HTR-8/SVneo (cell line): ENCODE measurements around the gene DPY19L1.
"Not testable (repeated sequence)": the region's sequence is repeated elsewhere in the genome, so short reads cannot be mapped to it uniquely, and the experiment has no call there.

Experiments
- DNase-seq: peaks from one replicate; pipeline ENCODE4 v3.0.0; 2011; ENCODE audit warnings: low spot score, mixed read lengths; ENCODE audit not compliant: insufficient read length
- FAIRE-seq: peaks from 2 replicates; lab custom pipeline; 2011; peaks lifted over from hg19 to GRCh38; lab: Jason Lieb, UNC

The DPY19L1 gene

DNA sequence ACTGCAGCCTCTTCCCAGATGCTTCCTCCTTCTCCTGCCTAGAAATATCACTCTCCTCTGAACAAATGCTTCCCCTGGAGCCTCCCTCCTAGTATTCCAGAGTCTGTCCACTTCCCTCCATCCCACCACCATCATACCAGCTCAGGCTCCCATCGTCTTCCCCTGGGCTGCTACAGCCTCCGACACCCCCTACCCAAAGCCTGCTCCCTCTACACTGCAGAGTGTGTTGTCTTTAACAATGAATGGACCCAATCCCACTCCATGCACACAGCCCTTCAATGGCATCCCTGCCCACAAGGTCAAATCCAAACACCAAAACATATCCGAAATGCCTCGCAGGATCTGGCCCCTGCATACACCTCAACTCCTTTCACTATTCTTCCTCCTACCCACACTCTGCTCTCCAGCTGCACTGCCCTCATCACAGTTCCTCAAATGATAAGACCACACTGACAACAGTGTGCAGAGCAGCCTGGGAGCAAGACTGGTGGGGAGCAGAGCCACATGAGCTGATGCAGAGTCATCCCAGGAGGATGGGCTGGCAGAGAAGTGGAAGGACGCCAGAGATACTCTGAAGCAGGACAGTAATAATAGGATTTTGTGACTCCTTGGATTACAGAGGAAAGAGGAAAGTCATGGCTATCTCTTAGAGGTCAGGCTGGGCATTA is 40.7 kb downstream of the DPY19L1 start:
- peak; percentile 80 for FAIRE-seq
- not testable (repeated sequence) for DNase-seq

DNA sequence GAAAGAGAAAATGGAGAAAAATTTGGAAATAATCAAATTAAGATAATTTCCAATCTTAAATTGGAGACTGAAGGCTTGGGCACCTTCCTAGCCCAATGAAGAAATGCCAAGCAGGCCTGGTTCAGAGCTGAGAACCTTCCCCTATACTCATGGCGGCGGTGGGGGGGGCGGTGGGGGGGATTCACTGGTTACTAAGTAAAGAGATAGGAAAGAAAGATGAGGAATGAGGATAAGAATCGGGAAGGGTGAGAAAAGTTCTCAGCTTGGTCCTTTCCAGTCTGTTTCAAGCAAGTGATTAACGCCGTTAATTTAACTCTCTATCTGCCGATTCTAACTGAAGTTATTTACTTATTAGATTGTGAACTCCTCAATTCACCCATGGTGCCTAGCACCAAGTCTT is 41.5 kb downstream of the DPY19L1 start:
- no peak for DNase-seq
- FAIRE-seq, result no peak

DNA sequence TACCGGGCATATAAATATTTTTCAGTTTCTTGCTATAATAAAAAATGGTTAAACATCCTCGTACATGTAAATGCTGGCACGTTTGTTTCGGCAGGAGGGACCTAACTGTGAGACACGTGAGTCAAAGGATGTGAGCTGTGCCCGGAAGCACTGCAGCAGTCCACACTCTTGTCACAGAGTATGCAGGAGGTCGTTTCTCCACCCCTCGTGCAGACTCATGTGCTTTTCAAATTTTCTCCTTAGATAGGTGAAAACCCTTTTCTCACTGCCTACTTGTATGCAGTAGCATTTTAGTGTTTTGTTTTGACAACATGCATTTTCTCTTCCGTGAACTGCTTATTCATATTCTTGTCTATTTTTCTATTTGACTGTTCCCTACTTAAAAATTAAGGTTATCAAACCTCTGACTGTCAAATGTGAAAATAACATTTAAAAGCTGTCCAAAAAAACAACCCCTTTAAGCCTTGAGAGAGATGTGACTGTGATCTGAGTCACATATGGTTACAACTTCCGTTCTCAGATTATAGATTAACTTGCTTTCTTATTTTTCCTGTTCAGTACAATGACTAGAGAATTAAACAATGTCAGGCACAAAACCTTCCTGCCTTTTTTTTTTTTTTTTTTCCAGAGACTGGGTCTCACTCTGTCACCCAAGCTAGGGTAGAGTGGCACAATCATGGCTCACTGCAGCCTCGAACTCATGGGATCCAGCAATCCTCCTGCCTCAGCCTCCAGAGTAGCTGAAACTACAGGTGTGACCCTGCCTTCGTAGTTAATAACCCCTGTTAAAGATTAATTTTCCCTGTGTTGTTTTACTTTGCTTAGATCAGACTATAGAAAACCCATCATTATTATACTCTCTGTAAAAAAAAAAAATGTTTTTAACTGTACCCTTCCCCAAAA is 45.1 kb downstream of the DPY19L1 start:
- peak; percentile 23 for DNase-seq
- peak; percentile 54 for FAIRE-seq

DNA sequence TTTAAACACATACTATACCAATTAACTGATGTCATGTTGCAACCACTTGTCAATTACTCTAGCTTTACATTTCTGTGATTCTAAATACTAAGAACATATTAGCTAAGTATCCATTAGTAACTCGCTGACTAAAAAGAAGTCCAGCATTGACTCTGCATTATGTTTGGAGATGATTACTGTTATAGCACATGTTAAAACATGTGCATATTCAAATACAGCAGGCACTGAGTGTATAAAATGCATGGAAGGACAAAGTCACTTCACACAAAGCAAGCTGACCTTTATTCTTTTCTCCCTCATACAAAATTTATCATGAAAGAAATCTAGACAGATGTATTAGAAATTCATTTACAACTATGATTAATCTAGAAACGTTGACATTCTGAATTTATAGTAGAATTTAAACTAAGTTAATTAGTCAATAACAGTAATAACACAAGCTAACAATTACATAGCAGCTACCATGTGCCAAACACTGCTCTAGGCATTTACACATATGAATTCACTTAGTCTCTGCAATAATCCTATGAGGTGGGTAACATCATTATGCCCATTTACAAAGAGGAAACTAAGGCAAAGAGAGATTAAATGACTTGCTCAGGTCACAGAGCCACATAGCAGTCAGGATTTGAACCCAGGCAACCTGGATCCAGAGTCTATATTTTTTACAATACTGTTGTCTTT is 48.7 kb downstream of the DPY19L1 start:
- not testable (repeated sequence) for FAIRE-seq, DNase-seq

DNA sequence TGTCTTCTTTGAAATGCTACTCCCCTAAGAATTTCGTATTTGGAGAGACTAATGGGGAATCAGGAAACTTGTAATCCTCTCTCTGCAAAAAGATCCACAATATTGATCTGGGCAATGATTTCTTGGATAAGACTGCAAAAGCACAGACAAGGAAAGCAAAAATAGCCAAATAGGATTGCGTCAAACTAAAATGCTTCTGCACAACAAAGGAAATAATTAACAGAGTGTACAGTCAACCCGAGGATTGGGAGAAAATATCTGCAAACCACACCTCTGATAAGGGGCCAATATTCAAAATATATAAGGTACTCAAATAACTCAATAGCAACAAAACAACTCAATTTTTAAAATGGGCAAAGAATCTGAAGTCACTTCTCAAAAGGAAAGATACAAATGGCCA is 52.1 kb downstream of the DPY19L1 start:
- not testable (repeated sequence) for DNase-seq, FAIRE-seq

DNA sequence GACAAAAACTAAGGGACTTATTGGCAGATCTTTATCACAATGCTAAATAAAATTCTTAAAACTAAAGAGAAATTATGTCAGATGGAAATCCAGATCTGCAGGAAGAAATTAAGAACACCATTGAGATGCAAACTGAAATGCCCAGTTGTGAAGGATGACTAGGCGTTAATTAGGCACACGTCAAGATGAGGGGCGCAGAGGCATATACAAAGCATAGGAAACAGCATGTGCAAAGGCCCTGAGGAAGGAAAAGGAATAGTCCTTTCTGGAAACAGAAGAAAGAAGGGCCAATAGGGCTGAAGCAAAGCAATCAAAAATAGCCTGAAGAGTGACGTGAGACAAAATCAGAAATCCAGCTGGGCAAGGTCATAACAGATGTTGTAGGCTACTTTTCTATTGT is 53.1 kb downstream of the DPY19L1 start:
- not testable (repeated sequence) for FAIRE-seq

DNA sequence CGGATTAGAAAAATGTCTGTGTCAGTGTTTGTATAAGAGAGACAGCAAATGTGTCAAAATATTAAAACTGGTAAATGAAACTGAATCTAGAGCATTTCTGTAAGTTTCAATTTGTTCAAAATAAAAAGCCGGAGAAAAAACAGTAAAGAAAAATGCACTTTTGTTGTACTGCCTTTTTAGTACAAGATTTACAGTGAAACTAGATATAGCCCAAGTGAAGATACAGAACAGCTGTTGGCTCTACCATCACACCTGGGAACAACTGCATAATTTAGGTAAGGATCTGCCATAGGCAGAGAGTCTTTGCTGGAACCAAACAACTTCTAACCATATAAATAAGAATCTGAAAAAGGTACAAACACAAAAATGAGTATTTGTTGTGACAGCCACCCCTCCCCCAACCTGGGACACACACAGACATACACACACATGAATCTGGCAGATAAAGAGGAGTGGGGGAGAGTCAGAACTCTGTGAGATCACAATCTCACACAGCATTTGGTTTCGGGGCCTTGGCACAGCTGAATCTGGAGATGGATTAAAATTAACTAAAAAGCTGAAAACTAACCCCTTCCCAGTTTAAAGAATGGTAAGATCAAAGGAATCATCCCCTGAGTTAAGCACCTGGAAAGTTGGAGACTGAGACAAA is 54.8 kb downstream of the DPY19L1 start:
- DNase-seq, result no peak
- FAIRE-seq, result no peak

More for the DNA sequence above, 53.1 kb downstream of the DPY19L1 start:
- DNase-seq, result not testable (repeated sequence)

DNA sequence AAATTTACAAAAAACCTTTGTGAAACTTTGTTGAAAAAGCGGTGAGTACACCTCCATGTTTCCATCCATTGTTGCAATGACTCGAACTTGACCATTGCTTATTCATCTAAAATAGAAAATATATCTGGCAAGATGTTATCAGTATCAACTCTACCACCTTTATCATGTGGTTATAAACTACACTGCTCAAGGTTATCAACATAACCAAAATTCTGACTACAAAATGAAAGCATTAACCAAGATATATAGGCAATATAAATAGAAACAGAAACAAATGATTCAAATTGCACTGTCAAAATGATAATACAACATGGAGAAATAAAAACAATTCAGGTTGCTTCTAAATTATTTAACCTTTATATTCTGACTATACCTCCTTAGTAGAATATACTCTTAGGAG is 58.2 kb downstream of the DPY19L1 start:
- not testable (repeated sequence) for DNase-seq, FAIRE-seq

DNA sequence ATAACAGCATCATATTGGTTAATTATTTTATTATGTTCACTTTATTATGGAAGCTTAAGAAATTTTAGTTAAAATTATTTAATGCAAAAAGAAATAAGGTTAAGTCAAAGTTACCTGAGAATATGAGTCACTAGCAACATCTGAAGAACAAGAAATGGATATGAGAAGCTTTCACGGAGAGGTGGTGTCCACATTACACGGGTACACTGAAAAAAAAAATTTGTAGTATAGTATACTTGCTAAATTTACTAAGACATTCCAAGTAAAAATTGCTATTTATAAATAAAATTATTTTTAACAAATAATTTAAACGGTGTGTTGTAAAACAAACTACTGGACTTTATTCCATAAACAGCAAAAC is 63.9 kb downstream of the DPY19L1 start:
- FAIRE-seq, result no peak
- DNase-seq, result no peak

DNA sequence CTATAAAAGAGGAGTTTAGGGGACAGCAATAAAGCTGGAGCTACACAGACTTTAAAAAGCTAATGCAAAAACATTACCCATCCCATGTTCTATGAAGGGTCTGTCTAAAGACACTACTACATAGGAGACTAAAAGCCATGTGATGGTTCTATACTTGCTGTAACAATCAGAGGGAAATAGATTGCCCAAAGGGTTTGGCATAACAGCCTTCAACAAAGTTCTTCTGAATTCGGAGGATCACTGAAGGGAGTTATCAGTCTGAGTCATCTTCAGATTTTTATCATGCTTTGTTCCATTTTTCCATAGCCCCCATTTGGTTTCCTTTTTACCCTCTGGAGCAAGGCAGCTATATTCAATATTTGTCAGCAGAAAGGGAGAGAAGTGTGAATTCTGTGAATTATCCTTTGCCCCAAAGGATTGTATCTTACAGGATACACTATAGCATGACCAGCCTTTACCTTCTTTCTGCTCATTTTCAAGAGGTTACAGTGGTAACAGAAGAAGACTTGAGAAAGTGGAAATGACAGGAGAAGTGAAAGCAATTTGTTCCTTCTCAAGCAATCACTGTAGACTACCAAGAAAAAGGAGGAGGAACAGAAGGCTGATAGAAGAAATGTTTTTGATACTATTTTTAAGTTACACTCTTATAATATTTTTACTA is 64.4 kb downstream of the DPY19L1 start:
- not testable (repeated sequence) for DNase-seq, FAIRE-seq

DNA sequence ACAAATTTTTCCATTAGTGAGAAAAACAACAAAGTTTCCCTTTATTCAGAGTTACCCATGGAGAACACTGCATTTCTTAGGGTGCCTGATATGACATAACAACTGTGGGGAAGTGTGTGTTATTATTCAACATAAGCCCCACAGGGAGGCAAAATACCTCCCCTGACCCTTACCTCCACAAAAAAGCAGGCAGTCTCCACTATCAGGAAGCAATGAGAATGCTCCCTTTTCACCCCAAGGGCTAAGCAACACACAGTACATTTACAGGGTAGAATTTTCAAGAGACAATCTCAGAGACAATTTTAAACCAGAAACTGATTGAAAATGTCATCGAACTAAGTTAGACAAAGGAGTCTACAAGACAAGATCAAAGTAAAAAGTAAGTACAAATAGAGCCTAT is 69.5 kb downstream of the DPY19L1 start:
- not testable (repeated sequence) for FAIRE-seq, DNase-seq

DNA sequence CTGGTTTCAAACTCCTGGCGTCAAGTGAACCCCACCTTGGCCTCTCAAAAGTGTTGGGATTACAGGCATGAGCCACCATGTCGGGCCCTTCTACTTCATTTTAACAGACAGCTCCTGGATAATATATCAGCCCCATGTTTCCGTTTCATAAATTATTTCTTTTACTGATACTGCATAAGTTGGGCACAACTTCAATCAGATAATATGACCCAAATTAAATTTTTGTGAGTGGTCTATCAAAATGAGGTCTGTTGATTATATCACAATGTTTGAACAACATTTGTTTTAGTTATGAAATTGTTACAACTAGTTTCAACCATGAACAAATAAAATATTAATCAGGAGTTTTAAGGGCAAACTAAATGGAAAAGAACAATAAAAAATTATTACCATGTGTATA is 70.8 kb downstream of the DPY19L1 start:
- not testable (repeated sequence) for FAIRE-seq, DNase-seq

DNA sequence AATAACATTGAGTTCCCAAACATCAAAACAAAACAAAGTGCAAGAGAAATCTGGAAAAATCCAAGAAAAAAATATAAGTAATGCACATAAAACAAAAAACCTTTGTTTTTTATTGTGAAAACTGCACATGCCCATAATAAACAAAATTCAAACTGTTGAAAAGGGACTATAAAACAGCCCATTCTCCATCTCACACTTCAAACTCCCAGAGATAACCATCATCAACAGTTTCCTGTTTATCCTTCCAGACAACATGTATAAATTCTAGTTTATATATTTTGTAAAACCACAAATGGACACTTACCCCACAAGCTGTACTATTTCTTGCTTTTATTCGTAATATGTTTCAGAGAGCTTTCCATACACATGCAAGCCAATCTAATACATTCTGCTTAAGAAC is 79.3 kb downstream of the DPY19L1 start:
- FAIRE-seq (no peak), DNase-seq (no peak)

DNA sequence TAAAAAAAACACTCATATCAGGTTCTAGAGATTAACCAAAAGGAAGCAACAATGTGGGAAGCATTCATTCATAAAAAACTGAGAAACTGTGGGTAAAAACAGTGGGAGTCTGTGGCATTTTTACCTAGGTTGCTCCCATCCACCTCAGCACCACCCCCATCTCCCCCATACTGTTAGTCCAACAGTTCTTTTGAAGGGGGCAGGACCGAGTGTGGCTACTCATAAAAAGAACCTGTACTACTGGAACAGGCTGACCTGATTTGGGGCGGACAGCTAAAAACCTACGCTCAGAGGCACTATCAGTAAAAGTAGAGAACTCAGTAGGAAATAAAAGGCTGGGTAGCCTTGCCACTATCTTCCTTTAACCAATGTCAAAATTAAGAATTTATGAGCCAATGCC is 84.5 kb downstream of the DPY19L1 start:
- DNase-seq (no peak), FAIRE-seq (no peak)

DNA sequence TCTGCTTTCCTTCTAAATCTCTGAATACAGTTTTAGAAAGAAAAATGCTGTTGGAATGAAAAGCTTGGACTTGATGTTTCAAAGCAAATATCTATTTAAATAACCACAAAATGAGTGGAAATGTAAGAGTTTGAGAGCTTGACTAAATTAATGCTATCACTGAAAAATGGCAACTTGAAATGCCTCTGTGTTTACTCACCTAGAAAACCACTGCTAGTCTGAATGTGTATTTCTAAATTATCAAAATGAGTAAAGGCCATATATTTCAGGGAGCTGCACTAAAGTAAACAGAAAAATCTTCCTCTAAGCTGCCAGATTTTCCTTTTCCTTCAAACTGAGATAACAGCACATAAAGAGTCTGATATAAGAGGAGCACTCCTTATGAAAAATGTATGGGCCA is 87.9 kb downstream of the DPY19L1 start:
- FAIRE-seq (no peak), DNase-seq (no peak)

DNA sequence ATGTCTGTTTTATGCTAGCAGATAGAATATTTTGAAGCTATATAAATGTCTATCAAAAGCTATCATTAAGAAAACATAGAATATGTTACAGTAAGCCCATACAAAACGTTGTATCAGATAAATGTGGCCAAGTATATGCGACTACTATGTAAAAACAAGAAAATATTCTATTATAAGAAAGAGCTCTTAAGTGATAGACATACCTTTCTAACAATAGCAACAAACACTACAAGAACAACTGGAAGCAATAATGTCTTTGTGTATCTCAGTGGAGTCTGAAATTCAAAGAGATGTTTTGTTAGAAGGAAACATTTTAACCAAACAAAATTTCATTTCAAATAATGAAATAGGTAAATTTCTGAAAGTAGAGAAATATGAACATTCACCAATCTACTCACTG is 89.9 kb downstream of the DPY19L1 start:
- DNase-seq, FAIRE-seq: not testable (repeated sequence)

DNA sequence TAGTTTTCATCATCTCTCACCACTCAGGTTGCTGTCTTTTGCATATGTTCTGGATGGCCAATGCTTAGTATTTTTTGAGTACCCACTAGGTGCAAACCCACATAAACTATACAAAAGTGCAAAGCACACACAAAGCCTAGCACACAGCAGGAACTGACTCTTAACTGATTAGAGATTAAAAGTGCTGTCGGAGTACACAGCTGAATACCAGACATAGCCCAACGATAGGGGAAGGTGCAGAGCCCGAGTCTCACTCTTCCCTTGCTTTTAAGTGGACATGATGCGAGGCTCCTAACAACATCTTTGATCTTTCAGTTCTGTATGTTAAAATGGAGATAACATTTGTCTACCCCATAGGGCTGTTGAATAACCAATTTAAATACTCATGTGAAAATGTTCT is 90.8 kb downstream of the DPY19L1 start:
- DNase-seq (no peak), FAIRE-seq (no peak)

DNA sequence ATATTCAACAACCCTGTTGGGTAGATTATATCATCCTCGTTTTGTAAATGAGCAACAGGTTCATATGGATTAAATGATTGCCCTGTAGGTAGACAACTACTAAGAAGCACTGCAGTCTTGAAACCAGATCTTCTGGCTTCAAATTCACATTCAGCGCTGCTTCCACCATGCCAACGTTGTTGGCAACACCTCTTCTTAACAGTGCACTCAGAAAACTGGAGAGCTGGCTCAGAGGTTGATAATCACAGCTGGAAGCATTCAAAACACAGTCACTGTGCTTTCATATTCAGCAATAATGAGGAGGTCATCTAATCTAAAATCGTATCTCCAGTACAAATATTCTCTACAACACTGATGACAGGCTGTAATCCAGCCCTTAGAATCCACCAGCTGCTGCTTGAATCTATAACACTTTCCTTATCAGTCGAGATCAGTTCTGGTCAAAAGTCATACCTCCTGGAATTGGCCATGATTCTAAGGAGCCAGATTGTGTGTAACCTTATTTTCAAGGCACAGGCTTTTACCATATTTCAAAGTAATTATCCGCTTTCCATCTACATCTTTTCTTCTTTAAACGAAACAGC is 91.3 kb downstream of the DPY19L1 start:
- not testable (repeated sequence) for FAIRE-seq, DNase-seq

DNA sequence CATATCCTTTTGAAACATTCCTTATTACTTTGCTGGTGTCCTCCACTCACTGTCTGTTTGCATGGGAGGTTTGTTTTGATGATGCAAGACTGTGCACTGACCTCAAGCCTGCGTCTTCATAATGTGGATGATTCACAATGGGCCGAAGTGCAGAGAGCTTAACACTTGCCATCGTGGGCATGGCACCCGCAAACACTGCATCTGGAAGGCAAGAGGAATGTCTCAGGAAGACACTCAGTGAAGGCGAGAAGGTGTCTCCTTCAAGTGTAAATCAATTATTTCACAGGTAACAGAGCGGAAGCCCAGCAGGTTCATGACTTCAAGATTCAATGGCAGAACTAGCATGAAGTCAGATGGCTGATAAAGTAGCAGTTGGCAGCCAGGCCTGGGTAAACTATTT is 98.1 kb downstream of the DPY19L1 start:
- no peak for FAIRE-seq

More for the DNA sequence above, 98.1 kb downstream of the DPY19L1 start:
- no peak for DNase-seq
